Gastrocnemius medialis (tissue), 4 donors: ENCODE measurements around the gene ADCY2. TPM values are rescaled to one million over a fixed set of nuclear protein-coding genes. Genes with fewer than 3 reads are reported as not detected.

Source experiments
- ATAC-seq, 2 donors: fragments of 150-250 bp; one replicate each; pipeline ENCODE4 v1.9.1; 2016
- DNase-seq, 2 donors: peaks; one replicate each; pipeline ENCODE4 v3.0.0-alpha.2; 2019
- H3K27ac ChIP-seq, 4 donors: fragments of 200-600 bp; sonication (generic); 1 replicate in 1 of 4; 2 replicates in 3 of 4; pipeline ENCODE4 v1.5.1; 2016 to 2018; ENCODE audit warnings: mild to moderate bottlenecking in 2 of 4, moderate library complexity in 1 of 4
- H3K27me3 ChIP-seq, 3 donors: fragments of 200-600 bp; sonication (generic) in 2 of 3; 1 replicate in 1 of 3; 2 replicates in 2 of 3; pipeline versions ENCODE4 v1.5.1 to v1.6.0; 2016 to 2019; ENCODE audit warnings: mild to moderate bottlenecking in 1 of 3, moderate library complexity in 1 of 3
- H3K36me3 ChIP-seq, 2 donors: fragments of 200-600 bp; sonication (generic) in 1 of 2; one replicate each; pipeline ENCODE4 v1.5.1; 2017 to 2018
- H3K4me1 ChIP-seq, 2 donors: fragments of 200-600 bp; sonication (generic) in 1 of 2; one replicate each; pipeline ENCODE4 v1.5.1; 2016 to 2017; ENCODE audit warnings: mild to moderate bottlenecking in 2 of 2
- H3K4me3 ChIP-seq, 4 donors: fragments of 200-600 bp; sonication (generic) in 3 of 4; 1 replicate in 1 of 4; 2 replicates in 3 of 4; pipeline ENCODE4 v1.5.1; 2016 to 2019; ENCODE audit warnings: mild to moderate bottlenecking in 2 of 4
- H3K9me3 ChIP-seq, 3 donors: fragments of 200-600 bp; sonication (generic) in 2 of 3; 1 replicate in 1 of 3; 2 replicates in 2 of 3; pipeline ENCODE4 v1.5.1; 2016 to 2019
- CTCF ChIP-seq, 5 experiments: fragments of 450-650 bp in 3 of 5; fragments of 200-600 bp in 2 of 5; sonication (generic) in 2 of 5; IDR thresholded peaks in 4 of 5; conservative IDR thresholded peaks in 1 of 5; 1 replicate in 4 of 5; 2 replicates in 1 of 5; pipeline ENCODE4 v1.5.1; 2016 to 2019; ENCODE audit warnings: antibody characterized with exemption in 5 of 5, mild to moderate bottlenecking in 3 of 5, moderate library complexity in 3 of 5
- POLR2A ChIP-seq, 2 donors: fragments of 450-650 bp; IDR thresholded peaks; one replicate each; pipeline ENCODE4 v1.6.1; 2017; ENCODE audit warnings: antibody characterized with exemption in 2 of 2, mild to moderate bottlenecking in 2 of 2, moderate library complexity in 2 of 2
- in situ Hi-C, 4 donors: fragments of 200-750 bp; cut with MboI; loops; one replicate each; pipeline versions ENCODE4 v1.15.0 to v1.8.0; 2017; ENCODE audit warnings: low sequenced_read_pairs in 4 of 4
- intact Hi-C: fragments of 100-400 bp; cut with DNase I; formaldehyde crosslinking; loops from one replicate; pipeline ENCODE4 v1.15.1; 2023; ENCODE audit warnings: low total_unique reads
- total RNA-seq, 4 donors: library from RNA; depleted of rRNA; stranded (reverse); fragments of >200 nt; gene quantifications; one replicate each; pipeline versions ENCODE4 v1.1.0 to v1.2.3, GENCODE V29; 2016

ADCY2 gene
- total RNA-seq, 4 donors from 2014 or later: 24.3 to 50.1 (median 36.5) TPM

GRCh38 chr5:7789567-7789966 lies 393.6 kb downstream of the ADCY2 start:
- in situ Hi-C loops (no loop called here), intact Hi-C loops (no loop called here)
- Histone ChIP-seq H3K9me3 (no peaks in the 10 kb centered on the region), H3K27me3 (no peaks in the 10 kb centered on the region), H3K4me1 (no peaks in the 10 kb centered on the region), H3K27ac (no peak overlapping the region), H3K36me3 (peaks cover 0 to 16% of the 10 kb centered on the region in 2 donors), H3K4me3 (no peak overlapping the region)
- DNase-seq (no peak), ATAC-seq (no peak)
- no peak for TF ChIP-seq CTCF (IDR thresholded peaks at IDR 0.05 in 4 of 5, conservative IDR thresholded peaks at IDR 0.05 in 1 of 5)

GRCh38 chr5:7793895-7794294 lies 398.0 kb downstream of the ADCY2 start:
- ATAC-seq: no peak
- Histone ChIP-seq H3K27me3 (no peaks in the 10 kb centered on the region), H3K36me3 (no peaks in the 10 kb centered on the region), H3K4me3 (no peak overlapping the region), H3K4me1 (no peaks in the 10 kb centered on the region), H3K9me3 (no peaks in the 10 kb centered on the region), H3K27ac (no peak overlapping the region)
- intact Hi-C loops (no loop called here), in situ Hi-C loops (no loop called here)
- TF ChIP-seq POLR2A (IDR thresholded peaks at IDR 0.05): no peak
- no peak for TF ChIP-seq CTCF (IDR thresholded peaks at IDR 0.05 in 4 of 5, conservative IDR thresholded peaks at IDR 0.05 in 1 of 5)
- DNase-seq: no peak

- DNase-seq: no peak
- H3K27ac ChIP-seq: no peak overlapping the region
- in situ Hi-C loops: no loop called here
- no peaks in the 10 kb centered on the region for H3K4me1 ChIP-seq
- H3K9me3 ChIP-seq: no peaks in the 10 kb centered on the region
- H3K27me3 ChIP-seq: no peaks in the 10 kb centered on the region
- no peak for ATAC-seq
- no peak overlapping the region for H3K4me3 ChIP-seq
- intact Hi-C loops: no loop called here
- TF ChIP-seq CTCF (IDR thresholded peaks at IDR 0.05 in 4 of 5, conservative IDR thresholded peaks at IDR 0.05 in 1 of 5): no peak
- TF ChIP-seq POLR2A (IDR thresholded peaks at IDR 0.05): no peak
- H3K36me3 ChIP-seq: no peaks in the 10 kb centered on the region
Observed at GRCh38 chr5:7794311-7794710, 398.4 kb downstream of the ADCY2 start.

GRCh38 chr5:7794823-7795222 lies 398.9 kb downstream of the ADCY2 start:
- no peaks in the 10 kb centered on the region for H3K27me3 ChIP-seq
- no peak for TF ChIP-seq CTCF (IDR thresholded peaks at IDR 0.05 in 4 of 5, conservative IDR thresholded peaks at IDR 0.05 in 1 of 5)
- no peak for TF ChIP-seq POLR2A (IDR thresholded peaks at IDR 0.05)

GRCh38 chr5:7795306-7795705 lies 399.4 kb downstream of the ADCY2 start:
- Histone ChIP-seq H3K4me3 (no peak overlapping the region), H3K27me3 (no peaks in the 10 kb centered on the region)

More at GRCh38 chr5:7794823-7795222, 398.9 kb downstream of the ADCY2 start:
- ATAC-seq (no peak), DNase-seq (no peak)
- no peak overlapping the region for H3K27ac ChIP-seq
- H3K9me3 ChIP-seq: no peaks in the 10 kb centered on the region
- no peaks in the 10 kb centered on the region for H3K36me3 ChIP-seq
- intact Hi-C loops: no loop called here
- H3K4me3 ChIP-seq: no peak overlapping the region
- in situ Hi-C loops: no loop called here
- no peaks in the 10 kb centered on the region for H3K4me1 ChIP-seq

More at GRCh38 chr5:7795306-7795705, 399.4 kb downstream of the ADCY2 start:
- in situ Hi-C loops (no loop called here), intact Hi-C loops (no loop called here)
- no peak overlapping the region for H3K27ac ChIP-seq
- ATAC-seq (no peak), DNase-seq (no peak)
- no peaks in the 10 kb centered on the region for H3K4me1 ChIP-seq
- TF ChIP-seq POLR2A (IDR thresholded peaks at IDR 0.05) (no peak), CTCF (IDR thresholded peaks at IDR 0.05 in 4 of 5, conservative IDR thresholded peaks at IDR 0.05 in 1 of 5) (no peak)
- no peaks in the 10 kb centered on the region for H3K36me3 ChIP-seq
- H3K9me3 ChIP-seq: no peaks in the 10 kb centered on the region
